Suppressor macrophage treated with lipopolysaccharide for 4 hours (primary cell): ENCODE data around the gene SLC13A2.

Experiments
- DNase-seq: peaks from one replicate; pipeline ENCODE4 v3.0.0-alpha.2; 2020

Gene SLC13A2

DNA sequence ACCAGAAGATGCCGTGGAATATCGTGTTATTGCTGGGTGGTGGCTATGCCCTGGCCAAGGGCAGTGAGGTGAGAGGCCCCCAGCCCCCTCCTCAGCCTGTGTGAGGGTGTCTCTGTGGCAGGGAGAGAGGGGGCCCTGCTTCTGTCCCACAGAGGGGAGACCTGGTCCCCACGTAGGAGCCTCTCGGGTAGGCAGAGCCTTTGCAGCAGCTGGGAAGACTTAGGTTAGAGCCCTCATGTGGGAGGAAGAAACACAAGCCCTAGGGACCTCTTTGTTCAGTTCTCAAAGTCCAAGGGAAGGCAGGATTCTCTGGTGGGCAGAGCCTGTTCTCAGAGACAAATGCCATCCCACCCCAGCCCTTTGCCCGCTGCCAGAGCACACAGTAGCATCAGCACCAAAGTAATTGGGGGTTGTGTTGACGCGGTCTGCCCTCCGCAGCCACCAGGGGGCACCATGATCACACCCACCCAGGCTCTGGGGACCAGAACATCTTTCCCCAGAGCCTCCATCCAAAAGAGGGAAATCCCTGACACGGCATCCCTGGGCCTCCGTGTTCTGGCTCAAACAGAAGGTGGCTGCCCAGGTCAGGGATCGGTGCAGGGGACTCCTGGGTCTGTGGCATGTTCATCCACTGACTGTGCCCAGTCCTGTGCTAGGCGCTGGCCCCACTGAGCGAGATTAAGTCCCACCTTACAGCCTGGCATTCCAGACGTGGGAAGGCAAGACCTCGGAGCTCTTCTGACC, 21.2 kb downstream of the SLC13A2 start:
- DNase-seq, result peak; percentile 78

DNA sequence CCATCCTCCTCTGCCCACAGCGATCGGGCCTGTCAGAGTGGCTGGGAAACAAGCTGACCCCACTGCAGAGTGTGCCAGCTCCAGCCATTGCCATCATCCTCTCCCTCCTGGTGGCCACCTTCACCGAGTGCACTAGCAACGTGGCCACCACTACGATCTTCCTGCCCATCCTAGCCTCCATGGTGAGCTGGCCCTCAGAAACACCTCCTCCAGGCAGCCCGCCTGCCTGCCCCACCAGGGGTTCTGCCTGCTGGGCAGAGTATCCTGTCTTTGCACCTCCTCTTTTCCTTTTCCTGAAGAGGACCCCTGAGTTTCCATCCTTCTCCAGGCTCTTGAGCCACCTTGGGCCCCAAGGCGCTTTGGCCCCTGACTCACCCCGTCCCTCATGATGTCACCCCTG, 22.2 kb downstream of the SLC13A2 start:
- no peak for DNase-seq

DNA sequence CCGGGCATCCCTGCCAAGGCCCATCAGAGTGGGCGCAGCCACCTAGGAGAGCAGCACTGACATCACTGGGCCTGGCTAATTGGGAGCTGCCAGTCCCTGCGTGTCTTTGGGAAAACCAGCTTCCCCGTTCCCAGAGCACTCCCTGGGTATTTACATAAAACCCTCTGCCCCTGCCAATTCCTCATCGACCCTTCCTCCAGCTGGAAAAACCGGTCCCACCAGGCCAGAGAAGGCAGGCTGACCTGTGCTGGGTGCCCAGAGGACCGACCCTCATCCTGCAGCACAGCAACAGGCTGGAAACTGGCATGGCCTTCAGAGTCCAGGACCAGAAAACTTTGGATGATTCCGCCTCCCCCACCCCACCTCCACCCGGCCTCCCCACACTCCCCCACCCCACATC, 24.5 kb downstream of the SLC13A2 start:
- no peak for DNase-seq

DNA sequence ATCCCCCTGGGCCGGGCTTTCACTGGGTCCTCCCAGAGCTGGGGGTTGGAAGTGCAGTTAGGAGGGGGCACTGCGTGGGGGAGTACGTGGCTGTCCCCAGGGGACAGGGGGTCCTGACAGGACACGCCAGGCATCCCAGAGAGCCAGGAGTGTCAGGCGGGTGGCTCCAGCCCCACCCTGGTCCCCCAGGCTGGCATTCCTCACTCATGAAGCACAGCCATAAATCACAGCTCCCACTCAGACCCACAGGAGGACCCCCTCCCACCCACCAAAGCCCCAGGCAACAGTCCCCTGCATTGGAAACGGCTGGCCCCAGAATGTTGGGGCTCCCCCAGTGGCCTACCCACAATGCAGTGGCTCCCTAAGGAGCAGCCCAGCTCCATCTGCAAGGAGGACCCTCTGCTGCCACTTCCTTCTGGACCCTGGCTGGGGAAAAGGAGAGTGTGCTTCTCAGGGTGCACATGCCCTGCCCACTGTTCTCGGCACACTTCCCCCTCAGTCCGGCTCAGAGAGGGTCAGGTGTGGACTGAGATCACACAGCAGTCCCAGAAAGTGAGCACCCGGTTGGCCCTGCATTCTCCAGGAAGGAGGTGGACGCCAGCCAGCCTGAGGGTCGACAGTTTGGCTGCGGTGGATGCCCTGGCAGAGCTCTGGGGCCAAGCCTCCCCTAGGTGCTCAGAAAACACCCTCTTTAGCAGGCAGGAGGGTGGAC, 25.4 kb downstream of the SLC13A2 start:
- no peak for DNase-seq

DNA sequence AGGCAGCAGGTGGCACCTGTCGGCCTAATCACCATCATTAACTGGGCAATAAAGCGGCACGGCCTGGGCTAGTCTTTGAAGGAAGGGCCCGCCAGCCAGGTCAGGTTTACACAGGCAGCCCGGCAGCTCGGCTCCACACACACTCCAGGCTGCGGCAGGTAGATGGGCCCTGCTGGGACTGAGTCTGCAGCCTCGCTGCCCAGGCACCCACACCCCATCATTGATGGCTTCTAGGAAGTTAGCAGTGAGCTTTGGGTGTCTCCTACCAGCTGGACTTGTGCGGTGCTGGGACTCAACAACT, 25.9 kb downstream of the SLC13A2 start:
- no peak for DNase-seq

- no peak for DNase-seq
Measured at GRCh38 chr17:28499684-28500357, 26.4 kb downstream of the SLC13A2 start.

- DNase-seq, result no peak
Measured at GRCh38 chr17:28500712-28501379, 27.4 kb downstream of the SLC13A2 start.

DNA sequence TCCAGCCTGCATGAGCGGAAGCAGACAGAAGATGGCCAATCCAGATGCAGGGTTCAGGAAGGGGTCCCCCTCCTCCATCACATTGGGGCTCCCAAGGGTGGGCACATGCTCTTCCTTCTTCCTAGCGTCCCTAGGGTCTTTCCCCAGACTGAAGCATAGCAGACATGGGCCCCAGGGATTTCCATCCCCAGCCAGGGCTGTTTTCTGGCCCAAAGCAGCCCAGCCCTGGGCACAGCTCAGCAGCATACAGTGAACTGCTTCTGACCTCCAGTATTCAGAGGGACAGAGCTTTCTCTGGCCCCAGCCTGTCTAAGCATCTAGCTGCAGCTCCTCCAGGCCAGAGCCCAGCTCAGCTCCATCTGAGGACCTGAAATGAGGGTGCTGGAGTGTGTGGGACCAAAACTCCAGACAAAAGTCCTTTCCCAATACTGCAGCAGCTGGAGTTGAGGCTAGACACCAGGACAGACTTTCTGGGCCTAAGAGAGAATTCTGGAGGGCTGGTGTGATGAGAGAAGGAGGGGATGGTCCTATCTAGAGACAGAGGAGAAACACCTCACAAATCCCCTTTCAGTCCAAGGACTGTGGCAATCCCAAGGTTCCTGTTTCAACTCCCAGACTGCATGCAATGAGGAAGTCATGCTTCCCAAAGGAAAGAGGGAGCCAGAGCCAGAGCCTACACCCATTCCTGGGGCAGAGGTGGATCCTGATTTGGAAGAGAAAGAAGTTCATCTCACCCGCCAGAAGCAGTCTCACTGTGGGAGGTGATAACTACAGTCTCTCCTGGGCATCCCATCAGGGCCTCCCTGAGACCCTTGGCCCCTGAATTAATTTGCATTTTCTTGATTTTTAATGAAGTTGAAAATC, 28.2 kb downstream of the SLC13A2 start:
- no peak for DNase-seq

- no peak for DNase-seq
Measured at GRCh38 chr17:28503420-28503819, 30.0 kb downstream of the SLC13A2 start.

DNA sequence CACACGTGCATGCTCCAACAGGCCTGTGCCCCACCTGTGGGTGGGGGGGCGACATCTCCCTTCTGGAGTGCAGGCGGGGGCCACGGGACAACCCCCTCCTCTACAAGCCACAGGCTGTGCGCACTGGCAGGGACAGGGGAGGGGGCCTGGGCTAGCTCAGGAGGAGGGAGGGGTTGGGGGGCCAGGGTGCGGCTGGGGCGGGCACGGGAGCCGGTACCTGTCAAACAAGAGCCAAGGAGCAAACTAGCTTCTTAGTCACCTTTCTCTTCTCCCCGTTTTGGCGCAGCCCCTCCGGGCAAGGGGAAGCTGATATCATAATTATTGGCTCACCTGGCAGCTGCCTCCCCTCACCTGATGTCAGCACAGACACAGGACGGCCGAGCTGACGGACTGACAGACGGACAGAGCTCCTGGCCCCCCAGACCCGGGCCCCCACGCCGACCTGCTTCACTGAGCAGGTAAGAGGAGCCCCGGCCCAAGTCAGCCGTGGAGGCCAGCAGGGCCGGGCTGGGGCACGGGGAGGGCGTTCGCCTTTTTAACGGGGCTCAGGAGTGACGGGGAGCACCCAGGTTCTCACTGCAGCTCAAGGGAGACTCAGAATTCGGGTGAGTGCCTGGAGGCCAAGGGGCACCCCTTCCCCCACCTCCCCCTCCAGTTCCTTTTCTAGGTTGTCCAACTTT, 32.7 kb downstream of the SLC13A2 start, which contains the start of gene FOXN1:
Gene FOXN1 (plus strand): TSS at position 363 of the 680 bp plus-strand sequence. CDS start 17,622 bp downstream, outside the sequence.
- no peak for DNase-seq

DNA sequence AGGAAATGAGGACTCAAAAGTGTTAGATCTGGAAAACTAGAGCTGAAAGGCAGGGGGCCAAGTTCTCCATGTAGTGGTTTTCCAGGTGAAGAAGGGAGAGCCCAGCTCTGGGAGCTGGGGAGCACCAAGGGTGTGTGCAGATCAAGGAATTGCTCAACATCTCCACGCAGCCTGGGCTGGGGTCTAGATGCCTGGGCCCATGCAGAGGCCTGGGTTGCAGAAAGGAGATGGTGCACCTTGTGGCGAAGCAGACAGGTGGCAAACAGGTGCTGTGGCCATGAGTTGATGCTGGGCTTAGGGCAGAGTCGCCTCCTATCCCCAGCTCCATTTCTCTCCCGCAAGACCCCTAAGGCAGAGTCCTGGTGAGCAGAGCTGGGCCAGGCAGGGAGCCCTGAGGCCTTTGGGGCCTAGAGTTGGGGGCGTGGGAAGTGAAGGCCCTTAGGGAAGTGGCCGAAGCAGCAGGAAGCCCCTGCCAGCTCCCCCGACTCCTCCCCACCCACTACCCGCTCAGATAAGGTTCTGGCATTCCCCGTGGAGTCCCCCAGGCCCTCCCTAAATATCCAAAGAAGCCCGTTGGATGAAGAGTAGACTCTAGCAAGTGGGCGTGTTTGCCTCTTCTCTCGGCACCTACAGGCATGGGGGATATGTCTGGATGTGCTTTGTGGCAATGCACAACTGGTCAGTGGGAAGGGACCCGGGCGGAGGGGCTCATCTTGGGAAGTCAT, 33.5 kb downstream of the SLC13A2 start:
- DNase-seq, result no peak

GRCh38 chr17:28507567-28508203, 34.2 kb downstream of the SLC13A2 start:
- DNase-seq, result no peak

- DNase-seq, result no peak
Measured at GRCh38 chr17:28508211-28508724, 34.8 kb downstream of the SLC13A2 start.

GRCh38 chr17:28509789-28510188, 36.3 kb downstream of the SLC13A2 start:
- peak; percentile 81 for DNase-seq

DNA sequence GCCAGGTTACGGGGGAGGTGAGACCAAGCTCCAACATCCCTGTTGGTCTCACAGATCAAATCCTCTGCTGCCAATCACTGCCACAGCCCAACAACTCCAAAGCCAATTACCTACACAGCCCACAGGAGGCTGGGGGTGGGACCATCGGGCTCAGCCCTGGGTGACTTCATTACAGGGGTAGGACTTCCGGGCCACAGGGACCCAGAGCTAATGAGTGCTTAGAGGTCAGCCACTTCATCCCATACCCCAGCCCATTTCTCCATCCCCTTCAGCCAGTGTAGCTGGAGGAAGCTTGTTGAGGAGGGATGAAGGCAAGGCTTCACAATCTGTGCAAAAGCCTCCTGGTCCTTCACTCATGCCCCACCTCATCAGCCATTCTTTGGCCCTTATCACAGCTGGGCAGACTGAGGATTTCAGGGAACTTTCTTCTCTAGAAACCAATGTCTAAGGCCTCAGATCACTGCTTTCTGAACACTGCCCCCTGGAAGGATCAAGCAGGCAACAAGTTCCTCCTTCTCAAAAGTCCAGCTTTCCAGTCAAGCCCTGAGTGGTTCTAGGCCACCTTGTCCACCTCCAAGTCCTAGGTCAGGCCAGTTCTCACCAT, 38.5 kb downstream of the SLC13A2 start:
- DNase-seq, result no peak

DNA sequence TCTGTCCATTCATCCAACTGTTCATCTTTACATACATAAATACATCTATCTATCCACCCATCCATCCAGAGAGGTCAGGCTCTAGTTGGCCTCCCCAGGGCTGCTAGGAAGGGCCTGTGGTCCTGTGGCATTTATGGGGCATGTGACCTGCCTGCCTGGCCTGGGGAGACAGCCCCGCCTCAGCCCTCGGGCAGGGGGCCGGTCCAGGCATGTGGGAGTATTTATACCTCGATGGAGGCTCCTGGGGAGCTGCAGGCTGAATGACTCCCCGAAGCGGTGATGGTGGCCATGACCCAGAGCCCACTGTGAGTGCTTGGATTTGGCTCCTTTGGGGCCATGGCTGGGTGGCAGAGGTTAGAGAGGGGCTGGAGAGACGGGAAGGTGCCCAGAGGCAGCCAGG, 40.0 kb downstream of the SLC13A2 start:
- DNase-seq, result no peak

DNA sequence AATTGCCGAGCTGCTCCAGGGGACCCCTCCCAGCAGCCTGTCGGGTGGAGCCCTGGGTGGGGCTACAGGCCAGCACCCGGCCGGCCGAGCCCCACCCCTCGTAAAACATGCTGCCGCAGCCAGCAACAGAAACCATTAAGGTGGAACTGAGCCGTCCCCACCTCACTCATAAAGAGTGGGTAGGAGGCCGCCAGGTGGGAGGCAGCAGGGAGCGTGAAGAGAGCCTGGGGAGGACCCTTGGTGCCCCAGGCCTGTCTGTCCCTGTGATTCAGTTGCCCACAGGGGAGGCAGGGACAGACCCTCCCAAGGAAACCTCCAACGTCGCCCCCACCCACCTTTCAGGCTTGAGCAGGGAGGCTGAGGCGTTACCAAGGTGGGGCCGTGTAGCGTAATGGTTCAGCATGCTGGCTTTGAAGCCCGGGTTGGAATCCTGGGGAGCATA, 41.1 kb downstream of the SLC13A2 start:
- DNase-seq, result no peak

GRCh38 chr17:28515518-28515917, 42.1 kb downstream of the SLC13A2 start:
- DNase-seq, result no peak

DNA sequence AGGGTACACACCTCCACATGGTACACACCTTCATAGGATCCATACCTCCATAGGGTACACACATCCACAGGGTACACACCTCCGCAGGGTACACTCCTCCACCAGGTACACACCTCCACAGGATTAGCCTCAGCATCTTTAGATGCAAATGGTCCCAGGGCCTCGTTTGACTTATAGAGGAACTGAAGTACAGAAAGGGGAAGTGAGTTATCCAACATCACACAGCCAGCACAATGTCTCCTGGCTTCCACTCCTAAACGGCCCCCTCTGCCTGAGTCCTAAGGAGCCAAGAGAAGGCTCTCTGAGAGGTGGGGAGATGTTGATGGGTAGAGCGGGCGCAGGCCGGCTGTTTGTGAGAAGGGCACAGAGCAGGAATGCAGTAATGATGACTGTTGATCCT, 44.7 kb downstream of the SLC13A2 start:
- DNase-seq, result peak; percentile 63

DNA sequence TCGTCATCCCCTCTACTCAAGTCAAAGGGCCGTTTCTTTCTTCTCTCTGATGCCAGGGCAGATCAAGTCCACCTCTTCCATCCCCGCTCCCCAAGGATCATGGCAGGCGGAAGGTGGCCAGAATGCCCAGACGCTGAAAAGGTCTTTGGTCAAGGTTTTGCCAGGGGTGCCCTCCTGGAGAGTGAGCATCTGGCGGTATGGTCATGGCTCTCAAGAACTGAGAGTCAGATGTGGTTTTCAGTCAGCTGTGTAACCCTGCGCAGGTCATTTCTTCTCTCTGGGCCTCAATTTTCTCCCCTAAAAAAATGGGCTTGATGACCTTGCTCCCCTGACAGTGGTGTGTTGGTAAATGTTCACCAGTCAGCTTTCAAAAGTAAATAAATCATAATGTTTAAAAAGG, 45.1 kb downstream of the SLC13A2 start:
- DNase-seq, result no peak
